Pancreas (tissue), 10 donors: Measurements from ENCODE around the gene TSPYL4. TPM values are rescaled to one million over a fixed set of nuclear protein-coding genes. Genes with fewer than 3 reads are reported as not detected.
A peak's percentile ranks its signal among the peaks of the same experiment; 100 is the strongest.

ENCODE experiments used
- ATAC-seq, 4 donors: fragments of 200-7000 bp; cut with Tn5 transposase; one replicate each; pipeline versions ENCODE4 v1.8.0 to v1.9.1; 2020; ENCODE audit warnings: mild to moderate bottlenecking in 4 of 4, moderate library complexity in 4 of 4
- DNase-seq, 6 donors: peaks; one replicate each; pipeline ENCODE4 v3.0.0-alpha.2; 2020
- FAIRE-seq: peaks from 2 replicates; lab custom pipeline; 2012; peaks lifted over from hg19 to GRCh38; lab: Jason Lieb, UNC
- H3K27ac ChIP-seq, 4 donors: fragments of 200-600 bp; sonication (generic); 1 replicate in 3 of 4; 2 replicates in 1 of 4; pipeline versions ENCODE4 v1.5.0 to v1.8.0; 2020
- H3K27me3 ChIP-seq, 4 donors: fragments of 200-600 bp; one replicate each; pipeline ENCODE4 v1.8.0; 2021
- H3K36me3 ChIP-seq, 3 donors: fragments of 200-600 bp; sonication (generic) in 1 of 3; one replicate each; pipeline versions ENCODE4 v1.5.0 to v1.8.0; 2020 to 2021
- H3K4me1 ChIP-seq, 3 donors: fragments of 200-600 bp; one replicate each; pipeline ENCODE4 v1.8.0; 2021
- H3K4me3 ChIP-seq, 4 donors: fragments of 200-600 bp; sonication (generic) in 2 of 4; one replicate each; pipeline versions ENCODE4 v1.5.0 to v1.8.0; 2020 to 2021
- H3K9me3 ChIP-seq, 4 donors: fragments of 200-600 bp; one replicate each; pipeline ENCODE4 v1.8.0; 2021
- CTCF ChIP-seq, 4 donors: fragments of 200-600 bp; sonication (generic) in 3 of 4; IDR thresholded peaks; one replicate each; pipeline versions ENCODE4 v1.5.0 to v1.8.0; 2021; ENCODE audit warnings: antibody characterized with exemption in 4 of 4
- WGBS, 2 donors: extraction: QIAGEN DNeasy Blood & Tissue Kit; methylation state at CpG; one replicate each; pipeline ENCODE4 v1.1.7; 2013; 5-methylcytosine and 5-hydroxymethylcytosine counted together
- intact Hi-C, 3 donors: fragments of 100-400 bp; cut with DNase I; formaldehyde crosslinking; loops; one replicate each; pipeline versions ENCODE4 v1.11.1 to v1.14.2; 2022
- polyA plus RNA-seq, 2 donors: library from polyadenylated mRNA; stranded (reverse); fragments of 200-250 nt; gene quantifications; one replicate each; pipeline ENCODE4 v1.2.3, GENCODE V29; 2013
- total RNA-seq, 6 donors: library from RNA; stranded (reverse); fragmentation: NEBNext Ultra II Directional in 4 of 6; extraction: Animal tissue kit (Norgen Biotek cat#: 25700) in 4 of 6; gene quantifications; one replicate each; pipeline versions ENCODE4 v1.2.1 to v1.2.4, GENCODE V29; 2021 to 2023
- donor health status: healthy with polysubstance abuse.
- donor health status: DM: no; HTN: no; CAD: no; lungs with moderate emphysema.
- donor health status: DM: no; HTN: no; CAD: no.
- donor health status: control.
- donor health status: control.
- donor health status: Bipolar disorder and iron deficiency.
- donor health status: DM: yes; HTN: yes; CAD: no.
- donor health status: DM: no; HTN: no; CAD: no.
- donor health status: DM: no; HTN: no; CAD: no.
- donor health status: DM: yes; HTN: yes; CAD: no.

Gene TSPYL4
- total and polyA plus RNA-seq, 8 donors, result 4.9 to 19.4 (median 7.1) TPM

- no peak for FAIRE-seq
These were observed 14.1 kb upstream of the TSPYL4 start for GRCh38 chr6:116267836-116268588.

DNA sequence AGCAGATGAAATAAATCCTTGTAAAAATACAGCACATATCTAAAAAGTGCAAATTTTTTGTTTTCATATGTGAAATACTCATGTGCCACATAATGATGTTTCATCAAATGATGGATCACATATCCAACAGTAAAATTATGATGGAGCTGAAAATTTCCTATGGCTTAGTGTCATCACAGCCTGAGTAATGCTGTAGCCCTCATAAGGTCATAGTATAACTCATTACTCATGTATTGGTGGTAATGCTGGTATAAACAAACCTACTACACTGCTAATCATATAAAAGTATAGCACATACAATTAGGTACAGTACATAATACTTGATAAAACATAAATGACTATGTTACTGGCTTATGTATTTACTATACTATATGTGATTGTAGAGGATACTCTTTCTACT lies 12.9 kb upstream of the TSPYL4 start:
- no peak for FAIRE-seq
- intact Hi-C loops, result no loop called here
- DNase-seq, result no peak
- H3K27me3 ChIP-seq, result no peaks in the 10 kb centered on the region
- peaks cover 0 to 4% (median 0%) of the 10 kb centered on the region in 3 donors for H3K4me1 ChIP-seq
- no peak overlapping the region for H3K27ac ChIP-seq
- no peaks in the 10 kb centered on the region for H3K9me3 ChIP-seq
- H3K36me3 ChIP-seq, result no peaks in the 10 kb centered on the region
- no peak overlapping the region for H3K4me3 ChIP-seq
- no peak for TF ChIP-seq CTCF (IDR thresholded peaks at IDR 0.05)
- ATAC-seq, result no peak

More at GRCh38 chr6:116267836-116268588, 14.1 kb upstream of the TSPYL4 start:
- H3K27ac ChIP-seq, result no peak overlapping the region
- WGBS, 2 donors, result 59% methylated on average over 3 of the region's 3 CpGs
- no peak for DNase-seq
- H3K9me3 ChIP-seq, result no peaks in the 10 kb centered on the region
- ATAC-seq, result no peak
- no peaks in the 10 kb centered on the region for H3K27me3 ChIP-seq
- intact Hi-C loops, result no loop called here
- H3K4me3 ChIP-seq, result no peak overlapping the region
- no peak for TF ChIP-seq CTCF (IDR thresholded peaks at IDR 0.05)
- no peaks in the 10 kb centered on the region for H3K36me3 ChIP-seq
- peaks cover 0 to 4% (median 0%) of the 10 kb centered on the region in 3 donors for H3K4me1 ChIP-seq

DNA sequence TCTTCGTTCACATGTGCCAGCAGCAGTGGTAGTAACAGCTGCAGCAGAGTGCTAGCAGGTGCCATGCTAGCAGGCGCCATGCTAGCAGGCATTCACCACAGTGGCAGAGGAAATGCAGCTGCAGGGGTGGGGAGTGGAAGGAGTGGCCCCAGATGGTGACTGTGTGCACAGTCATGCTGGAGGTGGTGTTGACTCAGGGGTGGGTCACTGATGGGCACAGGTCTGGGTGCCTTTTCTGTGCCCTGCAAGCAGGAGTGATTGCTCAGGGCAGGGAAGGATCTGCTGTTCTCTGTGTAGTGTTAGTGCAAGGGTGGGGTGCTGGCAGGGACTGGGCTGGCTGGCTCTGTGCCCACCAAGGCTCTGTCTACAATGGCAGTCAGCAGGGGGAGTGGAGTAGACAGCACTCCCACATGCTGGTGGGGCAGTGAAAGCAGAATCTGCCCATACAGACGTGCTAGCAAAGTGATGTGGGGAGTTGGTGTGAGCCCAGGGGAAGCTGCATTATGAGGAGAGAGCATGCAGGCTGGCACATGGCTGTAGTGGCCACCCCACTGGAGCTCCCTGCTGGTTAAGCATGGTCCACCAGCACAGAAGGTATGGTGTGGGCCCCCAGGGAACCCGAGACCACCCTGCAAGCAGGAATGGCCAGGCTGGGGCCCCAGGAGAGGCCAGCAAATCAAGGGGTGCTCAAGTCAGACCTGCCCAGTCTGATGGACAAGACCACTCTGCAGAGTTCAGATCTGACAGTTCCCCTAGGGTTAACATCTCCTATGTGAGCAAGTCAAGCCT lies 11.4 kb upstream of the TSPYL4 start:
- Histone ChIP-seq H3K27me3 (no peaks in the 10 kb centered on the region), H3K9me3 (no peaks in the 10 kb centered on the region), H3K4me1 (no peaks in the 10 kb centered on the region), H3K27ac (no peak overlapping the region), H3K36me3 (no peaks in the 10 kb centered on the region), H3K4me3 (no peak overlapping the region)
- TF ChIP-seq CTCF (IDR thresholded peaks at IDR 0.05), result no peak
- ATAC-seq, result peak in 1 of 4 donors; percentile 51
- peak in 1 of 6 donors; percentile 32 for DNase-seq
- intact Hi-C loops, result no loop called here
- FAIRE-seq, result no peak
- 93 to 97% methylated on average over 4 of the region's 4 CpGs for WGBS, 2 donors

- H3K27ac ChIP-seq, result no peak overlapping the region
- H3K4me3 ChIP-seq, result no peak overlapping the region
- H3K9me3 ChIP-seq, result no peaks in the 10 kb centered on the region
- no peaks in the 10 kb centered on the region for H3K4me1 ChIP-seq
- H3K27me3 ChIP-seq, result no peaks in the 10 kb centered on the region
- no peak for DNase-seq
- TF ChIP-seq CTCF (IDR thresholded peaks at IDR 0.05), result no peak
- intact Hi-C loops, result no loop called here
- no peak for ATAC-seq
- no peak for FAIRE-seq
- no peaks in the 10 kb centered on the region for H3K36me3 ChIP-seq
- WGBS, 2 donors, result 89 to 93% methylated on average over 1 of the region's 1 CpG
These were observed 9.5 kb upstream of the TSPYL4 start for GRCh38 chr6:116263353-116263752.
